ENCODE measurements around the gene PPIE. TPM values are rescaled to one million over a fixed set of nuclear protein-coding genes. Genes with fewer than 3 reads are reported as not detected.

The PPIE gene
- total RNA-seq, 4 donors from 2014 or later: 30.3 to 42.0 (median 37.9) TPM

GRCh38 chr1:39696448-39696847 lies 42.2 kb upstream of the PPIE start:
- TF ChIP-seq POLR2A (IDR thresholded peaks at IDR 0.05; ENCODE audit: low read depth) (no peak), POLR2AphosphoS5 (IDR thresholded peaks at IDR 0.05) (no peak), EP300 (IDR thresholded peaks at IDR 0.05) (no peak)
- TF ChIP-seq, protein P1, sequence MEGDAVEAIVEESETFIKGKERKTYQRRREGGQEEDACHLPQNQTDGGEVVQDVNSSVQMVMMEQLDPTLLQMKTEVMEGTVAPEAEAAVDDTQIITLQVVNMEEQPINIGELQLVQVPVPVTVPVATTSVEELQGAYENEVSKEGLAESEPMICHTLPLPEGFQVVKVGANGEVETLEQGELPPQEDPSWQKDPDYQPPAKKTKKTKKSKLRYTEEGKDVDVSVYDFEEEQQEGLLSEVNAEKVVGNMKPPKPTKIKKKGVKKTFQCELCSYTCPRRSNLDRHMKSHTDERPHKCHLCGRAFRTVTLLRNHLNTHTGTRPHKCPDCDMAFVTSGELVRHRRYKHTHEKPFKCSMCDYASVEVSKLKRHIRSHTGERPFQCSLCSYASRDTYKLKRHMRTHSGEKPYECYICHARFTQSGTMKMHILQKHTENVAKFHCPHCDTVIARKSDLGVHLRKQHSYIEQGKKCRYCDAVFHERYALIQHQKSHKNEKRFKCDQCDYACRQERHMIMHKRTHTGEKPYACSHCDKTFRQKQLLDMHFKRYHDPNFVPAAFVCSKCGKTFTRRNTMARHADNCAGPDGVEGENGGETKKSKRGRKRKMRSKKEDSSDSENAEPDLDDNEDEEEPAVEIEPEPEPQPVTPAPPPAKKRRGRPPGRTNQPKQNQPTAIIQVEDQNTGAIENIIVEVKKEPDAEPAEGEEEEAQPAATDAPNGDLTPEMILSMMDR (IDR thresholded peaks at IDR 0.05): no peak
- peaks cover 0 to 3% (median 0%) of the 10 kb centered on the region in 4 donors for H3K9me3 ChIP-seq
- DNase-seq (ENCODE audit: extremely low spot score): no peak
- peaks cover 0 to 42% (median 19%) of the 10 kb centered on the region in 4 donors for H3K27me3 ChIP-seq
- WGBS: 75% methylated on average over 1 of the region's 1 CpG
- intact Hi-C loops (cut with DNase I): no loop called here
- no peak overlapping the region for H3K4me3 ChIP-seq
- no peak overlapping the region for H3K27ac ChIP-seq (replicated peaks in 1 of 4)
- peaks cover 8 to 17% (median 15%) of the 10 kb centered on the region in 4 donors for H3K4me1 ChIP-seq
- H3K36me3 ChIP-seq: no peaks in the 10 kb centered on the region

DNA sequence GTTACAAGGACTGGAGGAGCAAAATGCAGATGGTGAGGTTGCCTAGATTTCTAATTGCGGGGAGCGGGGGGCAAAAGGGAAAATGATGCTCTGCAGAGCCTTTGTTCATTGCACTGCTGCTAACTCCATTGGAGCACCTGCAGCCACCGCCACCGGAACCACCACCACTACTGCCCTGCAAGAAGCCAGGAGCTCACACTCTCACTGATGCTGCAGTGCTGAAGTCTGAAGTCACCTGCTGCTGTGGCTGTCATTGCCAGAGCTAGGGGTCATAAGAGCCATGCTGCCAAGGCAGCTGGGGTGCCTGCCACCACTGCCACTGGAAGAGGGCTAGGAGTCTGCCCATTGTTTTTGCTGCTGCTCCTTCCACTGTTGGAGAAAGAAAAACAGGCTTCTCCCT lies 40.1 kb upstream of the PPIE start:
- TF ChIP-seq, protein P1 (IDR thresholded peaks at IDR 0.05): no peak
- no peak for TF ChIP-seq POLR2AphosphoS5 (IDR thresholded peaks at IDR 0.05)
- TF ChIP-seq EP300 (IDR thresholded peaks at IDR 0.05): no peak
- no peak for TF ChIP-seq POLR2A (IDR thresholded peaks at IDR 0.05; ENCODE audit: low read depth)
- no peaks in the 10 kb centered on the region for H3K36me3 ChIP-seq
- peaks cover 0 to 21% (median under 1%) of the 10 kb centered on the region in 4 donors for H3K27me3 ChIP-seq
- 84% methylated on average over 4 of the region's 4 CpGs for WGBS
- H3K27ac ChIP-seq (replicated peaks in 1 of 4): no peak overlapping the region
- H3K4me1 ChIP-seq: peaks cover 0 to 5% (median 2%) of the 10 kb centered on the region in 4 donors
- no peak overlapping the region for H3K4me3 ChIP-seq
- peaks cover 0 to 3% (median 0%) of the 10 kb centered on the region in 4 donors for H3K9me3 ChIP-seq
- DNase-seq (ENCODE audit: extremely low spot score): no peak
- intact Hi-C loops (cut with DNase I): no loop called here

DNA sequence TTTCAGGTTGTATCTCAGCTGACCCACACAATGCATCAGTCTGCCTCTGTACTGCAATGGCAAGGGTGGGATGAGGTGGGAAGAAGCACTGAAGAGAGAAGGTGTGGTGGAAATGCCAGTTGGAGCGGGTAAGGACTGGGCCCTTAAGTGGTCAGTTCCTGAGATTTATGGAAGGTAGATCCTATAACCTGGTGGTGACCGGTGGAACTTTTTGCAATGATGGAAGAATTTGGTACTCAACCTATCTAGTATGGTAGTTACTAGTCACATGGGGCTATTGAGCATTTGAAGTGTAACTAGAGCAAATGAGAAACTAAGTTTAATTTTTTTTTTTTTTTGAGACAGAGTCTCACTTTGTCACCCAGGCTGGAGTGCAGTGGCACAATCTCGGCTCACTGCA lies 39.3 kb upstream of the PPIE start:
- Histone ChIP-seq H3K4me3 (no peak overlapping the region), H3K36me3 (no peaks in the 10 kb centered on the region), H3K27ac (replicated peaks in 1 of 4) (no peak overlapping the region), H3K27me3 (peaks cover 0 to 18% (median 0%) of the 10 kb centered on the region in 4 donors), H3K9me3 (peaks cover 0 to 3% (median 0%) of the 10 kb centered on the region in 4 donors), H3K4me1 (peaks cover 0 to 5% (median 2%) of the 10 kb centered on the region in 4 donors)
- TF ChIP-seq POLR2A (IDR thresholded peaks at IDR 0.05; ENCODE audit: low read depth) (no peak), EP300 (IDR thresholded peaks at IDR 0.05) (no peak)
- TF ChIP-seq, protein P1 (IDR thresholded peaks at IDR 0.05): peak in 1 of 3 experiments; percentile 8
- 94% methylated on average over 3 of the region's 3 CpGs for WGBS
- no peak for DNase-seq (ENCODE audit: extremely low spot score)
- intact Hi-C loops (cut with DNase I): no loop called here

DNA sequence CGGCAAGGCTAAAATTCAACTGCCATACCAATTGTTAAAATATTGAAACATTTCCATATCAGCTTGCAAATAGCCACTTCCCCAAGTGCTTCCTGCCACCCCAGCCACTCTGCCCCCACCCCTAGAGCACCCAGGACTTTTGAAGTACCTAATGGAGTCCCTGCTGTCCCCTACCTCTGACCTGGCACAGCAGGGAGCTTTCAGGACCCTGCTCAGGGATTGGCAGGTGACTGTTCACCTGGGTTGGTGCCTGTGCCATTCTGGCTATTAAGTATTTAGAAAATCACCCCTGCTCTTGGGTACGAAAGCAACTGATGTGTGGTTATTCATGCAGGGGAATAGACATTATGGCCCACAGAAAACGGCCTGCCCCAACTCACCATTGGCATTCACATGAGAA lies 38.3 kb upstream of the PPIE start:
- Histone ChIP-seq H3K36me3 (no peaks in the 10 kb centered on the region), H3K4me3 (no peak overlapping the region), H3K4me1 (peaks cover 0 to 5% (median 2%) of the 10 kb centered on the region in 4 donors), H3K27ac (replicated peaks in 1 of 4) (no peak overlapping the region), H3K9me3 (peaks cover 0 to 3% (median 0%) of the 10 kb centered on the region in 4 donors), H3K27me3 (peaks cover 0 to 13% (median 0%) of the 10 kb centered on the region in 4 donors)
- no peak for DNase-seq (ENCODE audit: extremely low spot score)
- intact Hi-C loops (cut with DNase I): no loop called here
- TF ChIP-seq POLR2A (IDR thresholded peaks at IDR 0.05; ENCODE audit: low read depth) (no peak), EP300 (IDR thresholded peaks at IDR 0.05) (no peak), POLR2AphosphoS5 (IDR thresholded peaks at IDR 0.05) (no peak)
- TF ChIP-seq, protein P1 (IDR thresholded peaks at IDR 0.05): no peak
- WGBS: 67% methylated on average over 3 of the region's 3 CpGs

GRCh38 chr1:39701049-39701439 lies 37.6 kb upstream of the PPIE start:
- no peaks in the 10 kb centered on the region for H3K36me3 ChIP-seq
- 23% methylated on average over 5 of the region's 12 CpGs for WGBS
- intact Hi-C loops (cut with DNase I): no loop called here
- peaks cover 0 to 3% (median 0%) of the 10 kb centered on the region in 4 donors for H3K9me3 ChIP-seq
- H3K4me3 ChIP-seq: no peak overlapping the region
- H3K27ac ChIP-seq (replicated peaks in 1 of 4): no peak overlapping the region
- H3K27me3 ChIP-seq: peaks cover 0 to 8% (median 0%) of the 10 kb centered on the region in 4 donors
- H3K4me1 ChIP-seq: peaks cover 0 to 5% (median 2%) of the 10 kb centered on the region in 4 donors
- no peak for DNase-seq (ENCODE audit: extremely low spot score)
- no peak for TF ChIP-seq POLR2A (IDR thresholded peaks at IDR 0.05; ENCODE audit: low read depth)
- no peak for TF ChIP-seq POLR2AphosphoS5 (IDR thresholded peaks at IDR 0.05)
- TF ChIP-seq EP300 (IDR thresholded peaks at IDR 0.05): no peak
- TF ChIP-seq, protein P1 (IDR thresholded peaks at IDR 0.05): no peak

Data from esophagus muscularis mucosa (tissue), 4 donors.